Calu3 (cell line): ENCODE measurements around the gene FTO. TPM values are rescaled to one million over a fixed set of nuclear protein-coding genes. Genes with fewer than 3 reads are reported as not detected.

Experiments
- BruUV-seq: library from RNA; stranded (reverse); fragments of 400-500 nt; replicated peaks from 2 replicates; lab custom pipeline; 2021; lab: Mats Ljungman, UMichigan
- CTCF ChIA-PET: fragments of 300-600 bp; sonication (Branson Sonifier 250); formaldehyde crosslinking; loops from one replicate; lab custom pipeline; 2022; ENCODE audit warnings: antibody characterized with exemption; lab: Charles Lee
- DNase-seq: peaks from one replicate; pipeline ENCODE4 v3.0.0; 2022
- H3K27ac Mint-ChIP-seq: one replicate; pipeline ENCODE4 v1.8.0; 2022; ENCODE audit warnings: mixed read lengths; ENCODE audit not compliant: unreplicated experiment
- H3K27me3 Mint-ChIP-seq: one replicate; pipeline ENCODE4 v1.8.0; 2022; ENCODE audit warnings: mixed read lengths; ENCODE audit not compliant: unreplicated experiment
- H3K36me3 Mint-ChIP-seq: one replicate; pipeline ENCODE4 v1.8.0; 2022; ENCODE audit warnings: mild to moderate bottlenecking, moderate library complexity, mixed read lengths; ENCODE audit not compliant: insufficient read depth, unreplicated experiment
- H3K4me1 Mint-ChIP-seq: one replicate; pipeline ENCODE4 v1.8.0; 2022; ENCODE audit warnings: mild to moderate bottlenecking, low read depth, mixed read lengths; ENCODE audit not compliant: unreplicated experiment
- H3K4me3 Mint-ChIP-seq: one replicate; pipeline ENCODE4 v1.8.0; 2022; ENCODE audit warnings: mild to moderate bottlenecking, low read depth, moderate library complexity, mixed read lengths; ENCODE audit not compliant: unreplicated experiment
- H3K9me3 Mint-ChIP-seq: one replicate; pipeline ENCODE4 v1.8.0; 2022; ENCODE audit warnings: low read depth, mixed read lengths; ENCODE audit not compliant: unreplicated experiment
- intact Hi-C: fragments of 100-400 bp; cut with micrococcal nuclease; formaldehyde crosslinking; loops from one replicate; pipeline ENCODE4 v1.10.0; 2022; ENCODE audit not compliant: unreplicated experiment
- total RNA-seq: library from RNA; stranded (reverse); gene quantifications from 2 replicates; pipeline ENCODE4 v1.2.3, GENCODE V29; 2022
- TF ChIP-seq, protein P1 (sequence below): fragments of 200-600 bp; IDR thresholded peaks from one replicate; pipeline ENCODE4 v1.8.0; 2022; ENCODE audit warnings: antibody characterized with exemption; ENCODE audit not compliant: unreplicated experiment

The FTO gene
- total RNA-seq, 1 experiment from 2014 or later, result 68.9 TPM

- Mint-ChIP-seq H3K27me3 (peaks cover 45% of the 10 kb centered on the region), H3K36me3 (no peaks in the 10 kb centered on the region), H3K9me3 (peaks cover 3% of the 10 kb centered on the region), H3K4me1 (no peaks in the 10 kb centered on the region), H3K4me3 (no peak overlapping the region), H3K27ac (no peak overlapping the region)
- BruUV-seq, result no TSS peak
- intact Hi-C loops, result no loop called here
- DNase-seq, result no peak
- CTCF ChIA-PET, result interaction anchor here (0.7 kb wide), 1 partner anchor 546 kb away, joined by 8 read pairs; no protein-coding TSS in a partner anchor
- TF ChIP-seq, protein P1, sequence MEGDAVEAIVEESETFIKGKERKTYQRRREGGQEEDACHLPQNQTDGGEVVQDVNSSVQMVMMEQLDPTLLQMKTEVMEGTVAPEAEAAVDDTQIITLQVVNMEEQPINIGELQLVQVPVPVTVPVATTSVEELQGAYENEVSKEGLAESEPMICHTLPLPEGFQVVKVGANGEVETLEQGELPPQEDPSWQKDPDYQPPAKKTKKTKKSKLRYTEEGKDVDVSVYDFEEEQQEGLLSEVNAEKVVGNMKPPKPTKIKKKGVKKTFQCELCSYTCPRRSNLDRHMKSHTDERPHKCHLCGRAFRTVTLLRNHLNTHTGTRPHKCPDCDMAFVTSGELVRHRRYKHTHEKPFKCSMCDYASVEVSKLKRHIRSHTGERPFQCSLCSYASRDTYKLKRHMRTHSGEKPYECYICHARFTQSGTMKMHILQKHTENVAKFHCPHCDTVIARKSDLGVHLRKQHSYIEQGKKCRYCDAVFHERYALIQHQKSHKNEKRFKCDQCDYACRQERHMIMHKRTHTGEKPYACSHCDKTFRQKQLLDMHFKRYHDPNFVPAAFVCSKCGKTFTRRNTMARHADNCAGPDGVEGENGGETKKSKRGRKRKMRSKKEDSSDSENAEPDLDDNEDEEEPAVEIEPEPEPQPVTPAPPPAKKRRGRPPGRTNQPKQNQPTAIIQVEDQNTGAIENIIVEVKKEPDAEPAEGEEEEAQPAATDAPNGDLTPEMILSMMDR, result no peak
Measured at GRCh38 chr16:54153240-54153934, 449.4 kb downstream of the FTO start.

DNA sequence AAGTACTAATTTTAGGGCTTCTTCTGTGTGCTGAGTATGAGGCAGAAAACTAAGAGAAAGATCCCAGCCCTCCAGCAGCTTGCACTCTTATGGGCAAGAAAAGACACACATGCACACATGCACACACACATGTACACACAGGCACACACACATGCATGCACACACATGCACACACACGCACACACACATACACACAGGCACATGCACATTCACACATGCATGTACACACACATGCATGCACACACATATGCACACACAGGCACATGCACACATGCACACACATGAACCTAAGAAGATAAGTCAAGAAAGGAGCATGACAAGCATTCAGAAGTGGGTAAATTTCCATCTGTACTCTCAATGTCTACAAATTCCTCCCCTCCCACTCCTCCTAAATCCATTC is 452.4 kb downstream of the FTO start:
- H3K27me3 Mint-ChIP-seq, result peaks cover 23% of the 10 kb centered on the region

GRCh38 chr16:54158986-54159385 is 455.0 kb downstream of the FTO start:
- no peak overlapping the region for H3K4me3 Mint-ChIP-seq
- DNase-seq, result no peak
- TF ChIP-seq, protein P1, result no peak
- H3K36me3 Mint-ChIP-seq, result no peaks in the 10 kb centered on the region
- H3K27ac Mint-ChIP-seq, result no peak overlapping the region
- no peaks in the 10 kb centered on the region for H3K4me1 Mint-ChIP-seq
- peaks cover 20% of the 10 kb centered on the region for H3K27me3 Mint-ChIP-seq
- CTCF ChIA-PET, result interaction anchor here (0.5 kb wide), 1 partner anchor 459 kb away, joined by 8 read pairs; no protein-coding TSS in a partner anchor
- H3K9me3 Mint-ChIP-seq, result peaks cover 7% of the 10 kb centered on the region
- intact Hi-C loops, result no loop called here
- no TSS peak for BruUV-seq

More for the DNA sequence above, 452.4 kb downstream of the FTO start:
- CTCF ChIA-PET, result no interaction called here
- H3K36me3 Mint-ChIP-seq, result no peaks in the 10 kb centered on the region
- no peak overlapping the region for H3K27ac Mint-ChIP-seq
- TF ChIP-seq, protein P1, result no peak
- BruUV-seq, result no TSS peak
- intact Hi-C loops, result no loop called here
- peaks cover 7% of the 10 kb centered on the region for H3K9me3 Mint-ChIP-seq
- H3K4me3 Mint-ChIP-seq, result no peak overlapping the region
- no peaks in the 10 kb centered on the region for H3K4me1 Mint-ChIP-seq
- DNase-seq, result no peak

GRCh38 chr16:54159490-54160080 is 455.6 kb downstream of the FTO start:
- H3K4me1 Mint-ChIP-seq, result no peaks in the 10 kb centered on the region
- no peaks in the 10 kb centered on the region for H3K36me3 Mint-ChIP-seq

More at GRCh38 chr16:54159490-54160080, 455.6 kb downstream of the FTO start:
- Mint-ChIP-seq H3K27ac (no peak overlapping the region), H3K4me3 (no peak overlapping the region), H3K9me3 (peaks cover 7% of the 10 kb centered on the region), H3K27me3 (peaks cover 20% of the 10 kb centered on the region)
- no TSS peak for BruUV-seq
- CTCF ChIA-PET, result interaction anchor here (0.5 to 0.8 kb wide), 2 partner anchors 17 to 460 kb away, joined by 3 to 8 read pairs; no protein-coding TSS in a partner anchor
- intact Hi-C loops, result no loop called here
- DNase-seq, result no peak
- TF ChIP-seq, protein P1, result no peak
